ENCODE results near the gene ASB5.

GRCh38 chr4:176238157-176238610, 30.8 kb downstream of the ASB5 start:
- no peak for TF ChIP-seq ZNF565 (CRISPR knock-in tag; conservative IDR thresholded peaks at IDR 0.05; ENCODE audit: low read depth)
- TF ChIP-seq ZNF70 (CRISPR knock-in tag; IDR thresholded peaks at IDR 0.05), result no peak
- TF ChIP-seq ZFP3 (CRISPR knock-in tag; IDR thresholded peaks at IDR 0.05), result no peak
- TF ChIP-seq PPARA (CRISPR knock-in tag; IDR thresholded peaks at IDR 0.05; ENCODE audit: borderline replicate concordance), result no peak
- TF ChIP-seq POU6F1 (CRISPR knock-in tag; IDR thresholded peaks at IDR 0.05; ENCODE audit: borderline replicate concordance, low read depth), result no peak
- TF ChIP-seq ZNF8 (CRISPR knock-in tag; IDR thresholded peaks at IDR 0.05), result no peak
- TF ChIP-seq ISL1 (CRISPR knock-in tag; IDR thresholded peaks at IDR 0.05), result peak; percentile 86
- TF ChIP-seq CREB5 (CRISPR knock-in tag; IDR thresholded peaks at IDR 0.05; ENCODE audit: low read depth), result no peak
- TF ChIP-seq CSRNP3 (CRISPR knock-in tag; IDR thresholded peaks at IDR 0.05), result no peak
- no peak for TF ChIP-seq ARNTL (CRISPR knock-in tag; IDR thresholded peaks at IDR 0.05; ENCODE audit: borderline replicate concordance, low read depth)
